ENCODE data around the gene AKT1. TPM values are rescaled to one million over a fixed set of nuclear protein-coding genes. Genes with fewer than 3 reads are reported as not detected.

AKT1 gene
- total RNA-seq, result 144 TPM
- long read RNA-seq, transcript AKT1-208 (13 exons, 3,916 nt), result minor isoform, 10 of 1,120 reads
- long read RNA-seq, transcript AKT1-203 (14 exons, 2,710 nt), result major isoform, 837 of 1,120 reads
- long read RNA-seq, transcript AKT1-220 (15 exons, 2,742 nt), result minor isoform, 77 of 1,120 reads
- long read RNA-seq, transcript AKT1-201 (15 exons, 2,866 nt), result minor isoform, 34 of 1,120 reads
- long read RNA-seq, partial matches to known transcripts, result 45 of 1,120 reads
- long read RNA-seq, other reads (novel, unspliced or antisense), result 110 of 1,120 reads

- intact Hi-C loops (cut with micrococcal nuclease), result no loop called here
- no peak for DNase-seq
- no peaks in the 10 kb centered on the region for H3K9me3 ChIP-seq (replicated peaks)
- H3K36me3 ChIP-seq, result peaks cover 21% of the 10 kb centered on the region
- peaks cover 93% of the 10 kb centered on the region for H3K4me1 ChIP-seq
- no peak for TF ChIP-seq CTCF (IDR thresholded peaks at IDR 0.05; ENCODE audit: borderline replicate concordance)
- H3K27me3 ChIP-seq (ENCODE audit: low read depth), result no peaks in the 10 kb centered on the region
- peak within 1 kb of the TSS; percentile 99 for H3K27ac ChIP-seq (replicated peaks)
- peak within 1 kb of the TSS; percentile 87 for H3K4me3 ChIP-seq
Measured at GRCh38 chr14:104794993-104795780, at the start of gene AKT1. AKT1 (minus strand) TSS chr14:104795748; CDS start chr14:104792643, 3,105 bp downstream.

- Histone ChIP-seq H3K4me3 (no peak overlapping the region), H3K27me3 (ENCODE audit: low read depth) (peaks cover 86% of the 10 kb centered on the region), H3K36me3 (no peaks in the 10 kb centered on the region), H3K4me1 (peaks cover 17% of the 10 kb centered on the region), H3K9me3 (replicated peaks) (no peaks in the 10 kb centered on the region), H3K27ac (replicated peaks) (no peak overlapping the region)
- no peak for DNase-seq
- TF ChIP-seq CTCF (IDR thresholded peaks at IDR 0.05; ENCODE audit: borderline replicate concordance), result no peak
- intact Hi-C loops (cut with micrococcal nuclease), result no loop called here
Measured at GRCh38 chr14:104845033-104845666, 49.6 kb upstream of the AKT1 start.

DNA sequence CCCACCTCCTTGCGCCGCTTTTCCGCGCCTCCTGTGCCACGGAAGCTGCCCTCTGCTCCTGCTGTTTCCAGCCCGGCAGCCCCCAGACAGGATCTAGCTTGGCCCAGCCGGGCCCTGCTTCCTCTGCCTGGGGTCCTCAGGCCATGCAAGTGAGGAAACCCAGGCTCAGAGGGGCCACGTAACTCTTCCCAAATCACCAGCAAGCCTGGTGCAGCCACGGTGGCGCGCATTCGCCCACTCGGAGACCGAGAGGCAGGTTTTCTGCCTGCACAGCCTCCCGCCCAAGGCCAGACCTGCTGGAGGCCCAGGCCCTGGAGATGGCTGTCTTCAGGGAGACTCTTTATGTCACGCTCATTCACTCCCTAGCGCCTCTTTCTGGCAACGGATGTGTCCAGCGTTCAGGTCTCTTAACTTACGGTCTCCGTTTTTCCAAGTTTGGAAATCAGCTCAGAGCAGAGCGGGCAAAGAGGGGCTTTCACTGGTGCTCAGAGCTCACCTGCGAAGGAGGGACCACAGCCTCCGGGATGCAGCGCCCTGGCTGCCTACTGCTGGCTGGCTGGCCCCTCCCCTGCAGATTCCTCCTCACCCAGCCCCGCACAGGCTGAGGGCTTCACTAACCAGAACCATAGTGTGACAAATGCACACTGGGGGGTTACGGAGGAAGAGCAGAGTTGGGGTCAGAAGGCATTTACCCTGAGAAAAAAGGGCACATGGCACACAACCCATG lies 48.9 kb upstream of the AKT1 start:
- Histone ChIP-seq H3K27ac (replicated peaks) (no peak overlapping the region), H3K4me1 (peaks cover 17% of the 10 kb centered on the region), H3K27me3 (ENCODE audit: low read depth) (peaks cover 85% of the 10 kb centered on the region), H3K9me3 (replicated peaks) (no peaks in the 10 kb centered on the region), H3K36me3 (no peaks in the 10 kb centered on the region), H3K4me3 (peak overlapping the region; percentile 65)
- DNase-seq, result no peak
- intact Hi-C loops (cut with micrococcal nuclease), result no loop called here
- TF ChIP-seq CTCF (IDR thresholded peaks at IDR 0.05; ENCODE audit: borderline replicate concordance), result no peak

- TF ChIP-seq CTCF (IDR thresholded peaks at IDR 0.05; ENCODE audit: borderline replicate concordance), result no peak
- Histone ChIP-seq H3K9me3 (replicated peaks) (no peaks in the 10 kb centered on the region), H3K36me3 (no peaks in the 10 kb centered on the region), H3K27me3 (ENCODE audit: low read depth) (peaks cover 77% of the 10 kb centered on the region), H3K4me3 (peak overlapping the region; percentile 65), H3K27ac (replicated peaks) (no peak overlapping the region), H3K4me1 (peaks cover 17% of the 10 kb centered on the region)
- intact Hi-C loops (cut with micrococcal nuclease), result no loop called here
- no peak for DNase-seq
Measured at GRCh38 chr14:104843442-104844305, 48.1 kb upstream of the AKT1 start.

Measured in left ventricle myocardium inferior (tissue), 1 donor.